GM12878 (cell line): Measurements from ENCODE around the gene GRIK4.

Experiments used
- ATF3 ChIP-seq: IDR thresholded peaks from 2 replicates; pipeline ENCODE4 v1.6.1; 2011; ENCODE audit warnings: low read depth, mild to moderate bottlenecking, low read length, moderate library complexity, borderline replicate concordance; ENCODE audit errors: extremely low read depth
- BACH1 ChIP-seq: fragments of 450-650 bp; IDR thresholded peaks from 2 replicates; pipeline ENCODE4 v1.6.1; 2017; ENCODE audit warnings: mild to moderate bottlenecking, borderline replicate concordance
- EZH2 ChIP-seq: IDR thresholded peaks from 2 replicates; pipeline ENCODE4 v1.6.1; 2012; ENCODE audit warnings: low read depth, mild to moderate bottlenecking, control low read depth, inconsistent platforms, low read length, borderline replicate concordance; ENCODE audit not compliant: control insufficient read depth
- MAX ChIP-seq: IDR thresholded peaks from 2 replicates; pipeline ENCODE4 v1.6.1; 2012; ENCODE audit warnings: low read depth, low read length, improper control_type of control experiment
- RELA ChIP-seq: fragments of 450-650 bp; IDR thresholded peaks from 2 replicates; pipeline ENCODE4 v1.8.0; 2014; ENCODE audit warnings: borderline replicate concordance; ENCODE audit not compliant: partially characterized antibody
- SMAD1 ChIP-seq: fragments of 450-650 bp; IDR thresholded peaks from 2 replicates; pipeline ENCODE4 v1.6.1; 2018; ENCODE audit warnings: mild to moderate bottlenecking, low read depth; ENCODE audit not compliant: partially characterized antibody
- SMC3 ChIP-seq: IDR thresholded peaks from 2 replicates; pipeline ENCODE4 v1.6.1; 2011; ENCODE audit warnings: low read length, improper control_type of control experiment, borderline replicate concordance
- ZBTB11 ChIP-seq: fragments of 450-650 bp; formaldehyde crosslinking; IDR thresholded peaks from 2 replicates; pipeline ENCODE4 v1.5.0; 2022; ENCODE audit warnings: mild to moderate bottlenecking, missing genetic modification characterization
- ZSCAN29 ChIP-seq: fragments of 450-650 bp; IDR thresholded peaks from 2 replicates; pipeline ENCODE4 v1.6.1; 2017; ENCODE audit warnings: mild to moderate bottlenecking, moderate library complexity
- ZZZ3 ChIP-seq: IDR thresholded peaks from 2 replicates; pipeline ENCODE4 v1.6.1; 2011; ENCODE audit warnings: low read depth; ENCODE audit not compliant: control insufficient read depth, insufficient read length

GRCh38 chr11:120710354-120711131, 199.0 kb downstream of the GRIK4 start:
- TF ChIP-seq BACH1 (no peak), SMC3 (no peak), SMAD1 (no peak), RELA (no peak), ZBTB11 (CRISPR knock-in tag) (no peak), MAX (no peak), EZH2 (no peak), ATF3 (no peak), ZZZ3 (no peak), ZSCAN29 (no peak)
